ENCODE data around the gene ZNF398. TPM values are rescaled to one million over a fixed set of nuclear protein-coding genes. Genes with fewer than 3 reads are reported as not detected.

Gene ZNF398
- total and polyA plus RNA-seq, 2 of the 13 experiments (the other 11 are each of a cell fraction or from before 2014, with no cell fraction given): 3.0 to 8.9 TPM

GRCh38 chr7:149195180-149196150 lies 48.2 kb downstream of the ZNF398 start, which contains the start of gene ZNF282 (continued):
- TF ChIP-seq TFAP4 (IDR thresholded peaks at IDR 0.05; ENCODE audit: borderline replicate concordance, low read depth): peak; percentile 82; the same call in 1 of the 2 replicates
- peak; percentile 68; the same call in 1 of the 2 replicates for TF ChIP-seq HNRNPL (IDR thresholded peaks at IDR 0.05; ENCODE audit: low read depth, low read length)
- no peak for TF ChIP-seq HNRNPUL1 (IDR thresholded peaks at IDR 0.05; ENCODE audit: low read depth, low read length)
- TF ChIP-seq JUN (CRISPR knock-in tag; IDR thresholded peaks at IDR 0.05): no peak
- peak; percentile 27; the same call in 1 of the 2 replicates for TF ChIP-seq ZNF451 (CRISPR knock-in tag; IDR thresholded peaks at IDR 0.05)
- peak; percentile 68; the same call in 1 of the 2 replicates for TF ChIP-seq MTERF4 (CRISPR knock-in tag; IDR thresholded peaks at IDR 0.05)
- no peak for TF ChIP-seq RFX1 (IDR thresholded peaks at IDR 0.05)
- no peak for TF ChIP-seq CBX2 (IDR thresholded peaks at IDR 0.05; ENCODE audit: low read depth, low read length)
- TF ChIP-seq CBX2 (CRISPR knock-in tag; IDR thresholded peaks at IDR 0.05; ENCODE audit: low read depth): no peak
- TF ChIP-seq FOXO4 (CRISPR knock-in tag; conservative IDR thresholded peaks at IDR 0.05): no peak
- no peak for TF ChIP-seq ATM (IDR thresholded peaks at IDR 0.05; ENCODE audit: borderline replicate concordance)
- no peak for TF ChIP-seq GPBP1L1 (CRISPR knock-in tag; IDR thresholded peaks at IDR 0.05)
- TF ChIP-seq ZBTB42 (CRISPR knock-in tag; IDR thresholded peaks at IDR 0.05): no peak
- TF ChIP-seq ZFP82 (CRISPR knock-in tag; IDR thresholded peaks at IDR 0.05; ENCODE audit: borderline replicate concordance): 0 out of 2 replicates have a peak, but pooled peaks have one; percentile 60
- peak; percentile 98 for TF ChIP-seq XRCC5 (optimal IDR thresholded peaks at IDR 0.05; ENCODE audit: low read length)
- TF ChIP-seq SUZ12 (IDR thresholded peaks at IDR 0.05; ENCODE audit: low read depth, low read length): no peak
